ENCODE results near the gene TRAPPC1.

Gene TRAPPC1

DNA sequence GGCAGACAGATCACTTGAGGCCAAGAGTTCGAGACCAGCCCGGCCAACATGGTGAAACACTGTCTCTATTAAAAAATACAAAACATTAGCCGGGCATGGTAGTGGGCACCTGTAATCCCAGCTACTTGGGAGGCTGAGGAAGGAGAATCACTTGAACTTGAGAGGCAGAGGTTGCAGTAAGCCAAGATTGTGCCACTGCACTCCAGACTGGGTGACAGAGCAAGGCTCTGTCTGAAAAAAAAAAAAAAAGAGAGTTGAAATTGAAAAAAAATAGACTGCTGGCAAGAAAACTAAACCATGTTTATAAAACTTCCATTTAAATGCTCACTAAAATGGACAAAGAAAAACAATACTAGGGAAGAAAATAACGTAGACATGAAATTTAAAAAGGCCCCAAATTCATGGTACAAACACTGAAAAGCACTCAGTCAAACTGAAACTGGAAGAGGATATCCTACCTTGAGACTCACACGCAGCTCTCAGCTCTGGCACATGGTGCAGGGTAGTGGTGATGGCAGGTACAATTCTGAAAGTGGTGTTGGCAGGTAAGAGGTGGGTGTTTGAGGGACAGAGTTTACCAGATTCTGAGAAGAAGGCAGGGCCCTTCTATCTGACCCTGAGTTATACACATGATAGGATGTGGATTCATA is 19.5 kb upstream of the TRAPPC1 start:
- H3K4me3 Mint-ChIP-seq = no peak overlapping the region
- intact Hi-C loops (cut with micrococcal nuclease) = no loop called here

GRCh38 chr17:7950578-7950977 is 18.8 kb upstream of the TRAPPC1 start:
- H3K27ac Mint-ChIP-seq = no peak overlapping the region
- intact Hi-C loops (cut with micrococcal nuclease) = no loop called here

More for the DNA sequence above, 19.5 kb upstream of the TRAPPC1 start:
- Mint-ChIP-seq H3K27ac (no peak overlapping the region), H3K9me3 (no peaks in the 10 kb centered on the region), H3K36me3 (ENCODE audit: low read depth) (peaks cover 42% of the 10 kb centered on the region), H3K27me3 (no peaks in the 10 kb centered on the region), H3K4me1 (ENCODE audit: low read depth) (peaks cover 15% of the 10 kb centered on the region)

DNA sequence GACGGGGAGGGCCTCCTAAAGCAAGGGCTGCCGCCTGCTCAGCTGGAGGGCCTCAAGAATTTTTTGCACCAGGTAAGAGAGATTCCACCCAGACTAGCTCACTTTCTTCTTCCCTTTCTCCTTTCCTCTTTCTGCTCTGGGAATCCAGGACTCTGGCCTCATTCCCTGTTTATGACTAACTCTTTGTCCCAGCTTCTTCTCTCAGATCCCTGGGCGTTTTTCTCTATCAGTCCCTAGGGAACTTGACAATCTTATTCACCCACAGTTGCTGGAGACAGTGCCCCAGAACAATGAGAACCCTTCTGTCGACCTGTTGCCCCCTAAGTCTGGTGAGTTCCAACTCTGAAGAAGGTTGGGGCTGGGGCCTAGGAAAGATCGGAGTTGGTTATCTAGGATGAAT is 15.9 kb upstream of the TRAPPC1 start:
- intact Hi-C loops (cut with micrococcal nuclease) = no loop called here
- Mint-ChIP-seq H3K4me1 (ENCODE audit: low read depth) (peaks cover 13% of the 10 kb centered on the region), H3K4me3 (no peak overlapping the region), H3K36me3 (ENCODE audit: low read depth) (peaks cover 76% of the 10 kb centered on the region), H3K9me3 (no peaks in the 10 kb centered on the region), H3K27me3 (no peaks in the 10 kb centered on the region), H3K27ac (no peak overlapping the region)

More at GRCh38 chr17:7950578-7950977, 18.8 kb upstream of the TRAPPC1 start:
- no peaks in the 10 kb centered on the region for H3K27me3 Mint-ChIP-seq
- H3K4me1 Mint-ChIP-seq (ENCODE audit: low read depth) = peaks cover 10% of the 10 kb centered on the region
- H3K9me3 Mint-ChIP-seq = no peaks in the 10 kb centered on the region
- no peak overlapping the region for H3K4me3 Mint-ChIP-seq
- H3K36me3 Mint-ChIP-seq (ENCODE audit: low read depth) = peaks cover 48% of the 10 kb centered on the region

GRCh38 chr17:7946441-7946840 is 14.7 kb upstream of the TRAPPC1 start:
- no peaks in the 10 kb centered on the region for H3K27me3 Mint-ChIP-seq
- intact Hi-C loops (cut with micrococcal nuclease) = no loop called here
- H3K36me3 Mint-ChIP-seq (ENCODE audit: low read depth) = peaks cover 85% of the 10 kb centered on the region
- peaks cover 10% of the 10 kb centered on the region for H3K4me1 Mint-ChIP-seq (ENCODE audit: low read depth)
- H3K27ac Mint-ChIP-seq = no peak overlapping the region
- H3K9me3 Mint-ChIP-seq = no peaks in the 10 kb centered on the region
- H3K4me3 Mint-ChIP-seq = no peak overlapping the region

DNA sequence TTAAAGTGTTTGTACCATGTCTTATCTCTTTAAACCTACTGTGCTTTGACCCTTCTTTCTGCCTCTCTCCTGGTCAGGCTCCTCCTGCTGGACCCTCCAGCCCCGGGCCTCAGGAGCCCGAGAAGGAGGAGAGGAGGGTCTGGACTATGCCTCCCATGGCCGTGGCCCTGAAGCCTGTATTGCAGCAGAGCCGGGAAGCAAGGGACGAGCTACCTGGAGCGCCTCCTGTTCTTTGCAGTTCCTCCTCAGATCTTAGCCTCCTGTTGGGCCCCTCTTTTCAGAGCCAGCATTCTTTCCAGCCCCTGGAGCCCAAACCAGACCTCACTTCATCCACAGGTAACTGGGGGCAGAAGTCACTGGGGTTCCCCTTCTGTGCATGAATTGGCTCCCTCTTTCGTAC is 13.9 kb upstream of the TRAPPC1 start:
- Mint-ChIP-seq H3K27me3 (no peaks in the 10 kb centered on the region), H3K4me3 (no peak overlapping the region), H3K36me3 (ENCODE audit: low read depth) (peaks cover 93% of the 10 kb centered on the region), H3K27ac (no peak overlapping the region), H3K9me3 (no peaks in the 10 kb centered on the region), H3K4me1 (ENCODE audit: low read depth) (peaks cover 7% of the 10 kb centered on the region)
- intact Hi-C loops (cut with micrococcal nuclease) = no loop called here

DNA sequence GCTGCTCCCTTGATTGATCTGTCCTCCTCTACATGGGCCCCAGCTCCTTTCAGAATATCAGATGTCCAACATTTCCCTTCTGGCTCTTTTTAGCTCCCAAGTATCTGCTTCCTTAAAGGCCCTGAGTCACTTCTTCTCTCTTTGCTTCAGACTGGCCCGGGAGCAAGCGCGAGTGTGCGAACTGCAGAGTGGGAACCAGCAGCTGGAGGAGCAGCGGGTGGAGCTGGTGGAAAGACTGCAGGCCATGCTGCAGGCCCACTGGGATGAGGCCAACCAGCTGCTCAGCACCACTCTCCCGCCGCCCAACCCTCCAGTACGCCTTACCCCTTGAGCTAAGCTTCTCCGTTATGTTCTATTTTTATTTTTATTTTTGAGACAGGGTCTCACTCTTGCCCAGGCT is 12.6 kb upstream of the TRAPPC1 start:
- no peaks in the 10 kb centered on the region for H3K9me3 Mint-ChIP-seq
- no peak overlapping the region for H3K27ac Mint-ChIP-seq
- H3K4me3 Mint-ChIP-seq = no peak overlapping the region
- H3K4me1 Mint-ChIP-seq (ENCODE audit: low read depth) = peaks cover 7% of the 10 kb centered on the region
- intact Hi-C loops (cut with micrococcal nuclease) = no loop called here
- no peaks in the 10 kb centered on the region for H3K27me3 Mint-ChIP-seq
- H3K36me3 Mint-ChIP-seq (ENCODE audit: low read depth) = peaks cover 95% of the 10 kb centered on the region

- no peaks in the 10 kb centered on the region for H3K27me3 Mint-ChIP-seq
- peaks cover 95% of the 10 kb centered on the region for H3K36me3 Mint-ChIP-seq (ENCODE audit: low read depth)
- H3K4me1 Mint-ChIP-seq (ENCODE audit: low read depth) = peaks cover 7% of the 10 kb centered on the region
- no peak overlapping the region for H3K27ac Mint-ChIP-seq
- H3K9me3 Mint-ChIP-seq = no peaks in the 10 kb centered on the region
- H3K4me3 Mint-ChIP-seq = no peak overlapping the region
- intact Hi-C loops (cut with micrococcal nuclease) = no loop called here
These were observed 11.5 kb upstream of the TRAPPC1 start for GRCh38 chr17:7943291-7943690.

DNA sequence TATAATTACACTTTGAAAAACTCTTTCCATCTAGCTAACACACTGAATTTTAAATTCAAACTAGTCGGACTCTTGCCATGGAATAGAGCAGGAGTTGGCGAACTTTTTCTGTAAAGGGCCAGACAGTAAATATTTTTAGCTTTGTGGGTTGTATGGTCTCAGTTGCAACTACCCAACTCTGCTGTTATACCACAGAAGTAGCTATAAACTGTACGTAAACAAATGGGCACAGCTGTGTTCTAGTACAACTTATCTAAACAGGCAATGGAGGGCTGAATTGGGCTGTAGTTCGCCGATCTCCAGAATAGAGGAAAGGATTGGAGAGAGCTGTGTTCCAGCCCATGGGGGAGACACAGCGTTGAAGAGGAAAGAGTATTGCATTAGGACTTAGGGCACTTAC is 9.0 kb upstream of the TRAPPC1 start:
- Mint-ChIP-seq H3K36me3 (ENCODE audit: low read depth) (peaks cover 92% of the 10 kb centered on the region), H3K4me1 (ENCODE audit: low read depth) (peaks cover 7% of the 10 kb centered on the region), H3K4me3 (no peak overlapping the region), H3K9me3 (no peaks in the 10 kb centered on the region), H3K27ac (no peak overlapping the region), H3K27me3 (no peaks in the 10 kb centered on the region)
- intact Hi-C loops (cut with micrococcal nuclease) = no loop called here

DNA sequence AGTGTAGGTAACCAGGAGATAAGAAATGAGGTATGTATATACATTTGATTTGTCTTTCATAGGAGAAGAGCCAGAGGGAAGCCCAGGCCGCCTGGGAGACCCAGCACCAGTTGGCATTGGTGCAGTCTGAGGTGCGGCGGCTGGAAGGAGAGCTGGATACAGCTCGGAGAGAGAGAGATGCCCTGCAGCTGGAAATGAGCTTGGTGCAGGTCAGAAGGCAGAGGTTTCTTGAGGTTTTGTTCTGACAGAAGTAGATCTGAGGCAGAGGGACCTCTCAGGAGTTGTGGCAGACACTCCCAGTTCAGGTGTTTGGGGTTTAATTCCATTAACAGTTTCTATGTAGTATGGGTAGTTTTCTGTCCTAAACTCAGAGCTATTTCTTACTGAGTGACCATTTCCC is 8.3 kb upstream of the TRAPPC1 start:
- Mint-ChIP-seq H3K36me3 (ENCODE audit: low read depth) (peaks cover 93% of the 10 kb centered on the region), H3K9me3 (no peaks in the 10 kb centered on the region), H3K27me3 (no peaks in the 10 kb centered on the region), H3K4me3 (no peak overlapping the region), H3K4me1 (ENCODE audit: low read depth) (peaks cover 13% of the 10 kb centered on the region), H3K27ac (no peak overlapping the region)
- intact Hi-C loops (cut with micrococcal nuclease) = no loop called here

- Mint-ChIP-seq H3K27ac (no peak overlapping the region), H3K9me3 (no peaks in the 10 kb centered on the region), H3K27me3 (no peaks in the 10 kb centered on the region), H3K4me1 (ENCODE audit: low read depth) (peaks cover 38% of the 10 kb centered on the region), H3K36me3 (ENCODE audit: low read depth) (peaks cover 79% of the 10 kb centered on the region), H3K4me3 (no peak overlapping the region)
- intact Hi-C loops (cut with micrococcal nuclease) = no loop called here
These were observed 4.1 kb upstream of the TRAPPC1 start for GRCh38 chr17:7935859-7936258.

GRCh38 chr17:7932949-7933348 is 1.2 kb upstream of the TRAPPC1 start:
- Mint-ChIP-seq H3K4me1 (ENCODE audit: low read depth) (peaks cover 51% of the 10 kb centered on the region), H3K27ac (peak overlapping the region; percentile 91), H3K9me3 (no peaks in the 10 kb centered on the region), H3K27me3 (no peaks in the 10 kb centered on the region), H3K4me3 (peak overlapping the region; percentile 91), H3K36me3 (ENCODE audit: low read depth) (peaks cover 75% of the 10 kb centered on the region)
- intact Hi-C loops (cut with micrococcal nuclease) = loop anchor here (5.0 kb wide), 1 partner anchor 46 kb away; the partner anchor contains the start of gene CHD3

DNA sequence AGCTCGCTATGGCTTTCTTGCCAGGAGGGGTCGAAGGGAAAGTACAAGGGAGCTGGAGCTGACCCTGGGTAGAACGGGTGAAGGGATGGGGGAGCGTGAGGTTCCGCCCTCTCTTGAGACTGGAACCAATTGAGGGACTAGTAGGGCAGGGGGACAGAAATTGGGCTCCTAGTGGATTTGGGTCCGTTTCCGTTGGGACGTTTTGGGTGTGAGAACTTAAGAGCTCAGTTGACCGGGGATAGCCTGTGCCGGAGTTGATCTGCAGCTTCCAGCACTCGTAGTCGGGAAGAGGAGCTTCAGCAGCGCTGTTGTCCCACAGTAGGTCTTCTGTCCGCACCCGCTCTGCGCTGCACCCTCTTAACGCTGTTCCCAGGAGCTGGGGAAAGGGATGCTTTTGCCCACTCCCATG is 741 bp upstream of the TRAPPC1 start:
- H3K27ac Mint-ChIP-seq = peak overlapping the region; percentile 91
- H3K4me3 Mint-ChIP-seq = peak overlapping the region; percentile 91
- H3K9me3 Mint-ChIP-seq = no peaks in the 10 kb centered on the region
- no peaks in the 10 kb centered on the region for H3K27me3 Mint-ChIP-seq
- peaks cover 55% of the 10 kb centered on the region for H3K4me1 Mint-ChIP-seq (ENCODE audit: low read depth)
- H3K36me3 Mint-ChIP-seq (ENCODE audit: low read depth) = peaks cover 76% of the 10 kb centered on the region
- intact Hi-C loops (cut with micrococcal nuclease) = loop anchor here (5.0 kb wide), 1 partner anchor 45 kb away; the partner anchor contains the start of gene CHD3

DNA sequence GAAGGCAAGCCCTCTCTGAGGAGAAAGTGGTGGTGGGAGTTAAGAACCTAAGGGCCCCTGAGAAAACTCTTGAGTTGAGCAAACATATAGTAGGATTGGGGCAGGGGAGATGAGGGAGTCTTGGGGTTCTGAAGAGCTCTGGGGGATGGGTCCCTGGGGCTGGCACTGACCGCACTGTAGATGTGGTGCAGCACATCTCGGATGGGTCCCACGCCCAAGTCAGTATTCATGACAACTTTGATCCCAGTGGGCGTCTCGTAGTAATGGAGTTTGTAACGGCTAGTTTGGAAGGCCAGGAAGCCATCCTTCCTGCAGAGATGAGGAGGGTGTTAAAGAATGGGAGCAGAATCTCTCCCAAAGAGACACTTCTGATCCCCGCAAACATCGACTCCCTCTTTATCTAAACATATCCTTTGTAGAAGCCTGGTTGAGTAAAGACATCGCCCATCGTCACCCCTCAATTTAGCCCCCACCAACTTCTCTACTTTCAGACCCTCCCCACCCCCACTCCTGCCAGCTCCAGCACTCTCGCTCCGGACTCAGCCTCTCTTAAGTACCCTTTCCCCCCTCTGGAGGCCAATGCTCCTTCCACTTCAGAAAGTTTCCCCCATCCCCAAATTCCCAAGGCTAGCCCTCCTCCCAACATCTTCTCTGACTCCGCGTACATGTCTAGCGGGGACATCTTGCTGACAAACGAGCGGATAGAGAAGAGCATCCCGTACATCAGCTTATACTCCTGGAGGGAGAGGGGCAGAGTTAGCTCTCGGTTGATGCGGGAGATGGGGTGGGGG is 710 bp downstream of the TRAPPC1 start:
- Mint-ChIP-seq H3K36me3 (ENCODE audit: low read depth) (peaks cover 68% of the 10 kb centered on the region), H3K27me3 (no peaks in the 10 kb centered on the region), H3K27ac (peak overlapping the region; percentile 91), H3K4me1 (ENCODE audit: low read depth) (peaks cover 63% of the 10 kb centered on the region), H3K4me3 (peak overlapping the region; percentile 91), H3K9me3 (no peaks in the 10 kb centered on the region)
- intact Hi-C loops (cut with micrococcal nuclease) = loop anchor here (5.0 kb wide), 1 partner anchor 44 kb away; the partner anchor contains the start of gene CHD3
